Measurements from ENCODE around the gene ANK3.

DNA sequence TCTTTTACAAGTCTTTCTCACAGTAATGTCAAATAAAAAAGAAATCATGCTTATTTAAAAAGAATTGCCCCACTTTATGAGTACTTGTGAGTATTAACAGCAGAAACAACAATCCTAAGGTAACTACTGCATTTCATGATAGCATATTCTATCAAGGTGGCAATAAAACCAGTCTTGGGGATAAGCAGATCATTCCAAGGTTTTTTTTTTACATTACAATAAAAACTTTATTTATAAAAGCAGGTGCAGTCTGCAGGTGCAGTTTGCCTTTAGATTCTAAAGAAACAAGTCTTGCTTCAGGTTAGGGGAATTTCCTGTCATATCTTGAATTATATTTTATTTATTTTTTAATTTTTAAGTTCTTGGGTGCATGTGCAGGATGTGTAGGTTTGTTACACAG lies 10.7 kb upstream of the ANK3 start:
- TF ChIP-seq POLR2A (IDR thresholded peaks at IDR 0.05): no peak
- TF ChIP-seq, protein P1, sequence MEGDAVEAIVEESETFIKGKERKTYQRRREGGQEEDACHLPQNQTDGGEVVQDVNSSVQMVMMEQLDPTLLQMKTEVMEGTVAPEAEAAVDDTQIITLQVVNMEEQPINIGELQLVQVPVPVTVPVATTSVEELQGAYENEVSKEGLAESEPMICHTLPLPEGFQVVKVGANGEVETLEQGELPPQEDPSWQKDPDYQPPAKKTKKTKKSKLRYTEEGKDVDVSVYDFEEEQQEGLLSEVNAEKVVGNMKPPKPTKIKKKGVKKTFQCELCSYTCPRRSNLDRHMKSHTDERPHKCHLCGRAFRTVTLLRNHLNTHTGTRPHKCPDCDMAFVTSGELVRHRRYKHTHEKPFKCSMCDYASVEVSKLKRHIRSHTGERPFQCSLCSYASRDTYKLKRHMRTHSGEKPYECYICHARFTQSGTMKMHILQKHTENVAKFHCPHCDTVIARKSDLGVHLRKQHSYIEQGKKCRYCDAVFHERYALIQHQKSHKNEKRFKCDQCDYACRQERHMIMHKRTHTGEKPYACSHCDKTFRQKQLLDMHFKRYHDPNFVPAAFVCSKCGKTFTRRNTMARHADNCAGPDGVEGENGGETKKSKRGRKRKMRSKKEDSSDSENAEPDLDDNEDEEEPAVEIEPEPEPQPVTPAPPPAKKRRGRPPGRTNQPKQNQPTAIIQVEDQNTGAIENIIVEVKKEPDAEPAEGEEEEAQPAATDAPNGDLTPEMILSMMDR (IDR thresholded peaks at IDR 0.05 in 4 of 5, conservative IDR thresholded peaks at IDR 0.05 in 1 of 5): no peak
